HG02970 (cell line): ENCODE data around the gene LPP.
"Not testable (repeated sequence)": the region's sequence is repeated elsewhere in the genome, so short reads cannot be mapped to it uniquely, and the experiment has no call there.

ENCODE experiments used
- ATAC-seq: cut with Tn5 transposase; IDR thresholded peaks from one replicate; pipeline ENCODE4 v1.9.1; 2021; ENCODE audit warnings: mild to moderate bottlenecking, moderate library complexity, moderate number of reproducible peaks; ENCODE audit not compliant: unreplicated experiment, low FRiP score

Gene LPP

GRCh38 chr3:188631291-188632010, 477.5 kb downstream of the LPP start:
- ATAC-seq, result no peak

- ATAC-seq, result no peak
Measured at GRCh38 chr3:188633206-188633605, 479.2 kb downstream of the LPP start.

- no peak for ATAC-seq
Measured at GRCh38 chr3:188634285-188634684, 480.3 kb downstream of the LPP start.

- no peak for ATAC-seq
Measured at GRCh38 chr3:188635258-188636042, 481.5 kb downstream of the LPP start.

- not testable (repeated sequence) for ATAC-seq
Measured at GRCh38 chr3:188636292-188636691, 482.3 kb downstream of the LPP start.

GRCh38 chr3:188641076-188641475, 487.1 kb downstream of the LPP start:
- ATAC-seq, result no peak

GRCh38 chr3:188643736-188644135, 489.8 kb downstream of the LPP start:
- ATAC-seq, result no peak

GRCh38 chr3:188646592-188646991, 492.6 kb downstream of the LPP start:
- ATAC-seq, result no peak

- no peak for ATAC-seq
Measured at GRCh38 chr3:188647237-188647636, 493.3 kb downstream of the LPP start.

- ATAC-seq, result no peak
Measured at GRCh38 chr3:188649521-188649920, 495.6 kb downstream of the LPP start.

GRCh38 chr3:188656196-188656982, 502.4 kb downstream of the LPP start:
- no peak for ATAC-seq

GRCh38 chr3:188658606-188659005, 504.6 kb downstream of the LPP start:
- no peak for ATAC-seq

- ATAC-seq, result no peak
Measured at GRCh38 chr3:188659449-188660090, 505.6 kb downstream of the LPP start.

- no peak for ATAC-seq
Measured at GRCh38 chr3:188660415-188660814, 506.5 kb downstream of the LPP start.

GRCh38 chr3:188661806-188662205, 507.8 kb downstream of the LPP start:
- no peak for ATAC-seq

- no peak for ATAC-seq
Measured at GRCh38 chr3:188662214-188662613, 508.3 kb downstream of the LPP start.

GRCh38 chr3:188662795-188663194, 508.8 kb downstream of the LPP start:
- no peak for ATAC-seq

GRCh38 chr3:188663839-188664238, 509.9 kb downstream of the LPP start:
- no peak for ATAC-seq

GRCh38 chr3:188664795-188665194, 510.8 kb downstream of the LPP start:
- no peak for ATAC-seq

- no peak for ATAC-seq
Measured at GRCh38 chr3:188667926-188668325, 514.0 kb downstream of the LPP start.

- ATAC-seq, result no peak
Measured at GRCh38 chr3:188670446-188670845, 516.5 kb downstream of the LPP start.
